Progenitor cell of endocrine pancreas (in vitro differentiated cells): ENCODE data around the gene WSB2. TPM values are rescaled to one million over a fixed set of nuclear protein-coding genes. Genes with fewer than 3 reads are reported as not detected.
"Not testable (repeated sequence)": the region's sequence is repeated elsewhere in the genome, so short reads cannot be mapped to it uniquely, and the experiment has no call there.

ENCODE experiments used
- DNase-seq: peaks from one replicate; pipeline ENCODE4 v3.0.0; 2021; ENCODE audit warnings: low spot score; ENCODE audit not compliant: unreplicated experiment
- H3K27ac Mint-ChIP-seq: 2 replicates; pipeline ENCODE4 v1.8.0; 2021; ENCODE audit warnings: mild to moderate bottlenecking, moderate library complexity, mixed read lengths
- H3K27me3 Mint-ChIP-seq: 2 replicates; pipeline ENCODE4 v1.8.0; 2021; ENCODE audit warnings: mixed read lengths
- H3K36me3 Mint-ChIP-seq: 2 replicates; pipeline ENCODE4 v1.8.0; 2022; ENCODE audit warnings: mixed read lengths; ENCODE audit not compliant: insufficient read depth
- H3K4me1 Mint-ChIP-seq: 2 replicates; pipeline ENCODE4 v1.8.0; 2021; ENCODE audit warnings: low read depth, mixed read lengths
- H3K4me3 Mint-ChIP-seq: 2 replicates; pipeline ENCODE4 v1.8.0; 2021; ENCODE audit warnings: low read depth, mild to moderate bottlenecking, moderate library complexity, mixed read lengths
- H3K9me3 Mint-ChIP-seq: 2 replicates; pipeline ENCODE4 v1.8.0; 2021; ENCODE audit warnings: low read depth, mixed read lengths
- total RNA-seq: library from RNA; stranded (reverse); gene quantifications from 2 replicates; pipeline ENCODE4 v1.2.1, GENCODE V29; 2021
- TF ChIP-seq, protein P1 (sequence below): fragments of 200-600 bp; sonication (generic); IDR thresholded peaks from one replicate; pipeline ENCODE4 v1.5.0; 2021; ENCODE audit warnings: antibody characterized with exemption, mild to moderate bottlenecking; ENCODE audit not compliant: unreplicated experiment

WSB2 gene
- total RNA-seq, 1 donor from 2014 or later = 46.9 TPM

DNA sequence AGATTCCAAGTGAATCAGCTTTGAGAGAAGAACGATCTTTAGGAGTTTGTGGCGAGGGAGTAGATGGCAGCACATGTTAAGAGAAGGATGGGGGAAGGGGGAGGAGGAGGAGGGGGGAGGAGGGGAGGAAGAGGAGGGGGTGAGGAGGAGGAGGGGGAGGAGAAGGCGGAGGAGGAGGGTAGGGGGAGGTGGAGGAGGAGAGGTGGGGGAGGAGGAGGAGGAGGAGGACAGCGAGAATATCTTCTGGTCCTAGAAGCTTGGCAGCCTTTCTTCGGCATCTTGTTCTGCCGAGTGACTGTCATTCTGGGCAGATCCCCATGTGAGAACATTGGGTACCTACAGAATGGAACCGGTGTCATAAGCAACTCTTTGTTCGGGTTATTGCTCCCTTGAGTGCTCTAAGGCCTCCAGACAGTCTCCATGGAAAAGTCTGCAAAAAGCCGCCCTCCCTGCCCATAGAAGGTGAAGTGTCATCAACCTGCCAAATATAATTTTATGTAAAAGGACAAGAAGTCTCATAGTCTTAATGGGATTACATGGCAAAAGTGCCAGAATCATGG, 37.6 kb downstream of the WSB2 start:
- TF ChIP-seq, protein P1, sequence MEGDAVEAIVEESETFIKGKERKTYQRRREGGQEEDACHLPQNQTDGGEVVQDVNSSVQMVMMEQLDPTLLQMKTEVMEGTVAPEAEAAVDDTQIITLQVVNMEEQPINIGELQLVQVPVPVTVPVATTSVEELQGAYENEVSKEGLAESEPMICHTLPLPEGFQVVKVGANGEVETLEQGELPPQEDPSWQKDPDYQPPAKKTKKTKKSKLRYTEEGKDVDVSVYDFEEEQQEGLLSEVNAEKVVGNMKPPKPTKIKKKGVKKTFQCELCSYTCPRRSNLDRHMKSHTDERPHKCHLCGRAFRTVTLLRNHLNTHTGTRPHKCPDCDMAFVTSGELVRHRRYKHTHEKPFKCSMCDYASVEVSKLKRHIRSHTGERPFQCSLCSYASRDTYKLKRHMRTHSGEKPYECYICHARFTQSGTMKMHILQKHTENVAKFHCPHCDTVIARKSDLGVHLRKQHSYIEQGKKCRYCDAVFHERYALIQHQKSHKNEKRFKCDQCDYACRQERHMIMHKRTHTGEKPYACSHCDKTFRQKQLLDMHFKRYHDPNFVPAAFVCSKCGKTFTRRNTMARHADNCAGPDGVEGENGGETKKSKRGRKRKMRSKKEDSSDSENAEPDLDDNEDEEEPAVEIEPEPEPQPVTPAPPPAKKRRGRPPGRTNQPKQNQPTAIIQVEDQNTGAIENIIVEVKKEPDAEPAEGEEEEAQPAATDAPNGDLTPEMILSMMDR = no peak
- Mint-ChIP-seq H3K4me1 (no peaks in the 10 kb centered on the region), H3K36me3 (peaks cover 17% of the 10 kb centered on the region), H3K9me3 (no peaks in the 10 kb centered on the region), H3K4me3 (no peak overlapping the region), H3K27me3 (no peaks in the 10 kb centered on the region), H3K27ac (no peak overlapping the region)
- DNase-seq = no peak

DNA sequence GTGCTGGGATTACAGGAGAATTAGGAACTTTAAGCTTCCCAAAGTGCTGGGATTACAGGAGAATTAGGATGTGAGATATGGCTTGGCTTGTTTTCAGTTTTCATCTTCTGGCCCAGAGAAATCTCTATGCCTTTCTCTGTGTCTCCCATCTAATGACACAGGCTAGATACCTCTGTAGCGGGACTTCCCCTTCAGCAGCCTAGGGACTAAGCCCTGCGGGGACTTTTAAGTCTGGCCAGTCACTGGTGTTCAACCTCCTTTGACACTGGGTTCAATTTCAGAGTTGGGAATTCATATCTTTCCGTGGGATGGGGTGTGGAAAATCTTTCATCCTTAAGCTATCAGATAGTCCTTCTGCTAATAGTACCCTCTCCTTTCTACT, 38.3 kb downstream of the WSB2 start:
- peaks cover 18% of the 10 kb centered on the region for H3K36me3 Mint-ChIP-seq
- H3K27ac Mint-ChIP-seq = no peak overlapping the region
- no peak for DNase-seq
- no peaks in the 10 kb centered on the region for H3K27me3 Mint-ChIP-seq
- H3K9me3 Mint-ChIP-seq = no peaks in the 10 kb centered on the region
- H3K4me1 Mint-ChIP-seq = peaks cover 4% of the 10 kb centered on the region
- no peak overlapping the region for H3K4me3 Mint-ChIP-seq
- TF ChIP-seq, protein P1 = no peak

DNA sequence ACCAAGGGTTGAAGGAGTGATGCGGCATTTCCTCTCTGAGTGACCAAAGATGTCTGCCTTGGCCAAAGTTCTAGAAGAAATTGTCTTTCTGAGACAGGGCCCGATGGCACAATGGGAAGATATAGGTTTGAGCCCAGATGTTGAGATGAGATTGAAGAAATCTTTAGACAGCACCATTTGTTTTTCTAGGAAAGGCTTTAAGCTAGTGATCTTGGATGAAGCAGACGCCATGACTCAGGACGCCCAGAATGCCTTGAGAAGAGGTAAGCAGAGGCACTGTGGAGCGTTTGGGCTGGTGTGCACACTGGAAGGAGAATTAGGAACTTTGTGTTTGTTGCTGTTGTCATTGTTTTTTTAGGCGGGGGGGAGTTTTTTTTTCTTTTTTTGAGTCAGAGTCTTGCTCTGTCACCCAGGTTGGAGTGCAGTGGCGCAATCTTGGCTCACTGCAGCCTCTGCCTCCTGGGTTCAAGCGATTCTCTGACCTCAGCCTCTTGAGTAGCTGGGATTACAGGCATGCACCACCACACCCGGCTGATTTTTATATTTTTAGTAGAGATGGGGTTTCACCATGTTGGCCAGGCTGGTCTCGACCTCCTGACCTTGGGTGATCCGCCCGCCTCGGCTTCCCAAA, 38.8 kb downstream of the WSB2 start:
- H3K4me3 Mint-ChIP-seq, H3K4me1 Mint-ChIP-seq, H3K27ac Mint-ChIP-seq, H3K27me3 Mint-ChIP-seq, H3K9me3 Mint-ChIP-seq, DNase-seq: not testable (repeated sequence)
- H3K36me3 Mint-ChIP-seq = peaks cover 18% of the 10 kb centered on the region

DNA sequence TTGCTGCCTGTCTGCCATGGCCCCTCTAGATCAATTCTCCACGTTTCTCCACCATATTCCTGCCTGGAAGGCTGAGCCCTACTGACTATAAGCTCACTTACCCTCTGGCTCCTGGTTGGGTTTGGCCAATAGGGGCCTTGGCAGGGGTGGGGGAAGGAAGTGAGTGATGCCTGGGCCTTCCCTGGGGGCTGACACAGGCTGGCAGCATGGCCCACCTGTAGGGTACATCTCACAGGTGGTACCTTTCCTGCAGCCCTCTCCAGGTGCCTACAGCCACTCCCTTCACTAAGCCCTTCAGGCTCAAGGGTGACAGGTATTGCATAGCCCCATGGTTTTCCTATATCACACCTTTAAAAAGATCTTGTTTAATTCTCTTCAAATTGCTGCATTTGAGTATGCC, 40.9 kb downstream of the WSB2 start:
- no peak for DNase-seq
- TF ChIP-seq, protein P1 = no peak
- Mint-ChIP-seq H3K9me3 (no peaks in the 10 kb centered on the region), H3K27me3 (no peaks in the 10 kb centered on the region), H3K36me3 (peaks cover 14% of the 10 kb centered on the region), H3K4me3 (no peak overlapping the region), H3K27ac (no peak overlapping the region), H3K4me1 (peaks cover 16% of the 10 kb centered on the region)

DNA sequence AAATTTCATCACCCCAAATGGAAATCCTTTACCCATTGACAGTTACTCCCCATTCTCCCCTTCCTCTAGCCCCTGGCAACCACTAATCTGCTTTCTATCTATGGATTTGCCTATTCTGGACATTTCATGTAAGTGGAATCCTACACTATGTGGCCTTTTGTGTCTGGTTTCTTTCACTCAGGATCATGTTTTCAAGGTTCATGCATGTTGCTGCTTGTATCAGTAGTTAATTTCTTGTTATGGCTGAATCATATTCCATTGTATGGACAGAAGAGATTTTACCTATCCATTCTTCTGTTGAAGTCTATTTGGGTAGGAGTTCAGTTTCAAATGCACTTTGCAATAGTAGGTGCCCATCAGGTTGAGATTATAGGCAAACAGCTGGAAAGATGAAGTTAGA, 43.1 kb downstream of the WSB2 start:
- Mint-ChIP-seq H3K36me3 (peaks cover 13% of the 10 kb centered on the region), H3K27ac (peak overlapping the region; percentile 49)

More for the DNA sequence above, 43.1 kb downstream of the WSB2 start:
- no peak for DNase-seq
- H3K9me3 Mint-ChIP-seq = no peaks in the 10 kb centered on the region
- peak overlapping the region; percentile 87 for H3K4me3 Mint-ChIP-seq
- TF ChIP-seq, protein P1 = no peak
- peaks cover 16% of the 10 kb centered on the region for H3K4me1 Mint-ChIP-seq
- no peaks in the 10 kb centered on the region for H3K27me3 Mint-ChIP-seq
